ENCODE results near the gene ADAMTS8. TPM values are rescaled to one million over a fixed set of nuclear protein-coding genes. Genes with fewer than 3 reads are reported as not detected.

The ADAMTS8 gene
- total and polyA plus RNA-seq, 10 of the 15 experiments (the other 5 are each of a cell fraction or from before 2014, with no cell fraction given) = not detected

- no peak overlapping the region for H2AFZ ChIP-seq (ENCODE audit: control insufficient read depth, low read depth, low read length)
- POLR2A ChIA-PET = no interaction called here
Observed at GRCh38 chr11:130448039-130448415, 19.6 kb upstream of the ADAMTS8 start.

More at GRCh38 chr11:130448039-130448415, 19.6 kb upstream of the ADAMTS8 start:
- Histone ChIP-seq H3K4me2 (ENCODE audit: control insufficient read depth, insufficient read depth) (peak overlapping the region; percentile 9; the same call in 1 of the 2 replicates), H3K4me3 (no peak overlapping the region), H4K20me1 (ENCODE audit: control insufficient read depth, insufficient read depth) (no peaks in the 10 kb centered on the region; the same call in 1 of the 2 replicates), H3K4me1 (ENCODE audit: control insufficient read depth, insufficient read depth, low read length) (no peaks in the 10 kb centered on the region), H3K36me3 (ENCODE audit: control insufficient read depth in 2 of 2, insufficient read depth in 2 of 2, low read length in 1 of 2) (no peaks in the 10 kb centered on the region), H3K9me3 (replicated peaks; ENCODE audit: control insufficient read depth, insufficient read depth, low read length) (no peaks in the 10 kb centered on the region; the same call in 2 of the 3 replicates), H3K27me3 (replicated peaks in 1 of 2; ENCODE audit: control insufficient read depth in 2 of 2, insufficient read depth in 2 of 2, low read length in 1 of 2) (peaks cover 6 to 18% of the 10 kb centered on the region in 2 experiments), H3K79me2 (ENCODE audit: control insufficient read depth, insufficient read depth, low read length) (no peaks in the 10 kb centered on the region), H3K27ac (ENCODE audit: control insufficient read depth, insufficient read depth) (no peak overlapping the region), H3K9ac (ENCODE audit: control insufficient read depth, insufficient read depth, low read length) (no peak overlapping the region)
- FAIRE-seq = no peak
- intact Hi-C loops (cut with micrococcal nuclease; ENCODE audit: unreplicated experiment) (no loop called here), in situ Hi-C loops (cut with MboI) (no loop called here)
- RAD21 ChIA-PET (ENCODE audit: unreplicated experiment) = no interaction called here
- SMC1A ChIA-PET (ENCODE audit: uncharacterized antibody, unreplicated experiment) = no interaction called here
- ATAC-seq = no peak
- CTCF ChIA-PET = interaction anchor here (1.3 kb wide), 1 partner anchor 414 kb away, joined by 3 read pairs; no protein-coding TSS in a partner anchor
- DNase-seq (ENCODE audit: low read depth, low spot score) = no peak
- BruUV-seq (replicated peaks) = no TSS peak
- 2% methylated on average over 11 of the region's 11 CpGs for WGBS (ENCODE audit: insufficient coverage, insufficient replicate concordance, low lambda C conversion rate, missing lambda C conversion rate)
- no peak for TF ChIP-seq MLLT1 (IDR thresholded peaks at IDR 0.05)
- TF ChIP-seq SRF (IDR thresholded peaks at IDR 0.05; ENCODE audit: low read depth in 2 of 2, low read length in 2 of 2) = no peak
- TF ChIP-seq MTA2 (IDR thresholded peaks at IDR 0.05; ENCODE audit: low read depth) = no peak
- no peak for TF ChIP-seq GATAD2B (conservative IDR thresholded peaks at IDR 0.05; ENCODE audit: low read depth)
- no peak for TF ChIP-seq ESRRA (IDR thresholded peaks at IDR 0.05; ENCODE audit: low read length)
- no peak for TF ChIP-seq E2F4 (IDR thresholded peaks at IDR 0.05; ENCODE audit: low read depth, low read length)
